Measurements from ENCODE around the gene TXNIP.
A peak's percentile ranks its signal among the peaks of the same experiment; 100 is the strongest.
"Not testable (repeated sequence)": the region's sequence is repeated elsewhere in the genome, so short reads cannot be mapped to it uniquely, and the experiment has no call there.

TXNIP gene

GRCh38 chr1:145996433-145997015, at the start of gene TXNIP:
Gene TXNIP, minus strand, starts transcription at chr1:145996579. Its CDS starts 313 bp downstream, at chr1:145996266.
- DNase-seq: peak; percentile 72 to 94

GRCh38 chr1:146039844-146040194, 43.4 kb upstream of the TXNIP start:
- no peak for DNase-seq

GRCh38 chr1:146036965-146037646, 40.7 kb upstream of the TXNIP start:
- peak; percentile 57 to 75 for DNase-seq

GRCh38 chr1:146036241-146036964, 40.0 kb upstream of the TXNIP start:
- no peak for DNase-seq

- DNase-seq: no peak
These were observed 38.7 kb upstream of the TXNIP start for GRCh38 chr1:146035048-146035423.

- peak in 1 of 2 donors; percentile 61 for DNase-seq
These were observed 36.3 kb upstream of the TXNIP start for GRCh38 chr1:146032631-146033219.

- DNase-seq: no peak
These were observed 35.1 kb upstream of the TXNIP start for GRCh38 chr1:146031476-146031875.

GRCh38 chr1:146029117-146029516, 32.7 kb upstream of the TXNIP start:
- DNase-seq: no peak

GRCh38 chr1:146026650-146027049, 30.3 kb upstream of the TXNIP start:
- not testable (repeated sequence) for DNase-seq

GRCh38 chr1:146025787-146026495, 29.6 kb upstream of the TXNIP start:
- not testable (repeated sequence) for DNase-seq

- DNase-seq: no peak
These were observed 26.2 kb upstream of the TXNIP start for GRCh38 chr1:146022403-146023127.

- DNase-seq: no peak
These were observed 25.4 kb upstream of the TXNIP start, which contains the start of gene HJV for GRCh38 chr1:146021622-146022402. Gene HJV, minus strand, starts transcription at chr1:146021735. Its CDS starts 1,504 bp downstream, at chr1:146020231.

- no peak for DNase-seq
These were observed 24.7 kb upstream of the TXNIP start for GRCh38 chr1:146021050-146021445.

- no peak for DNase-seq
These were observed 24.0 kb upstream of the TXNIP start for GRCh38 chr1:146020058-146021049.

- no peak for DNase-seq
These were observed 23.1 kb upstream of the TXNIP start for GRCh38 chr1:146019231-146020057.

- no peak for DNase-seq
These were observed 20.5 kb upstream of the TXNIP start for GRCh38 chr1:146016891-146017290.

- DNase-seq: no peak
These were observed 17.2 kb upstream of the TXNIP start for GRCh38 chr1:146013559-146013922.

GRCh38 chr1:146012703-146013558, 16.6 kb upstream of the TXNIP start:
- peak in 1 of 2 donors; percentile 71 for DNase-seq

Data from bone marrow (tissue), 2 donors.